ENCODE data around the gene DRD4. TPM values are rescaled to one million over a fixed set of nuclear protein-coding genes. Genes with fewer than 3 reads are reported as not detected.

DRD4 gene
- total RNA-seq (2013): 0.04 TPM
- polyA plus RNA-seq (under 1 TPM in 1 of 3 donors, not detected in 2; 0.13 TPM), polyA minus RNA-seq (0.28 TPM in 1 of 2 replicates, not detected in the other), total RNA-seq (0 to 0.66 (median 0.25) reads per million in 11 experiments)

- H3K4me3 ChIP-seq (replicated peaks in 1 of 3; ENCODE audit: low read depth in 2 of 3, low read length in 3 of 3): no peak within 1 kb of the TSS
- H3K27me3 ChIP-seq (ENCODE audit: control insufficient read depth in 2 of 2, insufficient read depth in 2 of 2, low read length in 2 of 2): peaks cover 20 to 50% of the 10 kb centered on the region in 2 donors
- Mint-ChIP-seq H3K27ac (peak within 1 kb of the TSS in 2 of 7 donors; percentile 13 to 58), H3K9me3 (peaks cover 0 to 20% (median 8%) of the 10 kb centered on the region in 7 donors), H3K4me1 (peaks cover 11% of the 10 kb centered on the region), H3K27me3 (ENCODE audit: low read depth in 3 of 3) (peaks cover 47 to 62% (median 51%) of the 10 kb centered on the region in 3 donors), H3K4me3 (peak within 1 kb of the TSS in 1 of 2 donors; percentile 80), H3K36me3 (peaks cover 15 to 16% of the 10 kb centered on the region in 2 donors)
- H3K9ac ChIP-seq (ENCODE audit: insufficient read depth, low read length, poor library complexity, severe bottlenecking): no peak within 1 kb of the TSS
- intact Hi-C loops (cut with micrococcal nuclease): no loop called here
- no peaks in the 10 kb centered on the region for H3K79me2 ChIP-seq (ENCODE audit: insufficient read depth, low read length)
- peak in 1 of 3 donors; percentile 39 for DNase-seq
- no peak for TF ChIP-seq CTCF (IDR thresholded peaks at IDR 0.05)
- H3K9me3 ChIP-seq (replicated peaks in 1 of 2; ENCODE audit: control insufficient read depth in 1 of 2, insufficient read depth in 1 of 2, low read length in 2 of 2): peaks cover 2 to 8% of the 10 kb centered on the region in 2 donors
- no peak within 1 kb of the TSS for H3K27ac ChIP-seq (ENCODE audit: low read depth in 1 of 2, low read length in 2 of 2)
- no peak within 1 kb of the TSS for H3K4me2 ChIP-seq (replicated peaks; ENCODE audit: extremely low read depth, low read length, poor library complexity, severe bottlenecking)
- WGBS (ENCODE audit: insufficient coverage): 15% methylated on average over 99 of the region's 100 CpGs
- no peak within 1 kb of the TSS for H2AFZ ChIP-seq (ENCODE audit: insufficient read depth, low read depth, low read length, poor library complexity, severe bottlenecking)
- H3K36me3 ChIP-seq (replicated peaks in 1 of 2; ENCODE audit: control insufficient read depth in 1 of 2, insufficient read depth in 2 of 2, low read length in 2 of 2): peaks cover 2 to 6% of the 10 kb centered on the region in 2 donors
- H4K20me1 ChIP-seq (ENCODE audit: insufficient read depth, low read length): peaks cover 27% of the 10 kb centered on the region
- peaks cover 16 to 28% of the 10 kb centered on the region in 2 donors for H3K4me1 ChIP-seq (ENCODE audit: control insufficient read depth in 1 of 2, insufficient read depth in 2 of 2, low read length in 2 of 2)
Observed at GRCh38 chr11:636511-637332, at the start of gene DRD4. Gene DRD4, plus strand, starts transcription at chr11:637269. Its CDS starts 36 bp downstream, at chr11:637305.

GRCh38 chr11:587546-587945 lies 49.5 kb upstream of the DRD4 start:
- peak overlapping the region; percentile 2 for H3K9ac ChIP-seq (ENCODE audit: insufficient read depth, low read length, poor library complexity, severe bottlenecking)
- 94% methylated on average over 2 of the region's 8 CpGs for WGBS (ENCODE audit: insufficient coverage)
- H3K4me3 ChIP-seq (replicated peaks in 1 of 3; ENCODE audit: low read depth in 2 of 3, low read length in 3 of 3): no peak overlapping the region
- H2AFZ ChIP-seq (ENCODE audit: insufficient read depth, low read depth, low read length, poor library complexity, severe bottlenecking): no peak overlapping the region
- no peaks in the 10 kb centered on the region for H3K27me3 ChIP-seq (ENCODE audit: control insufficient read depth in 2 of 2, insufficient read depth in 2 of 2, low read length in 2 of 2)
- no peaks in the 10 kb centered on the region for H3K9me3 ChIP-seq (replicated peaks in 1 of 2; ENCODE audit: control insufficient read depth in 1 of 2, insufficient read depth in 1 of 2, low read length in 2 of 2)
- H4K20me1 ChIP-seq (ENCODE audit: insufficient read depth, low read length): peaks cover 62% of the 10 kb centered on the region
- H3K4me2 ChIP-seq (replicated peaks; ENCODE audit: extremely low read depth, low read length, poor library complexity, severe bottlenecking): peak overlapping the region; percentile 22
- H3K27ac ChIP-seq (ENCODE audit: low read depth in 1 of 2, low read length in 2 of 2): peak overlapping the region; percentile 74 to 82
- no peak for TF ChIP-seq CTCF (IDR thresholded peaks at IDR 0.05)
- H3K9me3 Mint-ChIP-seq: no peaks in the 10 kb centered on the region
- peaks cover 46% of the 10 kb centered on the region for H3K79me2 ChIP-seq (ENCODE audit: insufficient read depth, low read length)
- H3K36me3 Mint-ChIP-seq: peaks cover 69 to 87% of the 10 kb centered on the region in 2 donors
- intact Hi-C loops (cut with micrococcal nuclease): no loop called here
- peaks cover 0 to 2% (median 0%) of the 10 kb centered on the region in 3 donors for H3K27me3 Mint-ChIP-seq (ENCODE audit: low read depth in 3 of 3)
- H3K27ac Mint-ChIP-seq: peak overlapping the region; percentile 94 to 97 (median 95)
- H3K4me1 ChIP-seq (ENCODE audit: control insufficient read depth in 1 of 2, insufficient read depth in 2 of 2, low read length in 2 of 2): peaks cover 23 to 24% of the 10 kb centered on the region in 2 donors
- no peak overlapping the region for H3K4me3 Mint-ChIP-seq
- H3K4me1 Mint-ChIP-seq: peaks cover 25% of the 10 kb centered on the region
- DNase-seq: no peak
- H3K36me3 ChIP-seq (replicated peaks in 1 of 2; ENCODE audit: control insufficient read depth in 1 of 2, insufficient read depth in 2 of 2, low read length in 2 of 2): peaks cover 55 to 78% of the 10 kb centered on the region in 2 donors
